Glomerular visceral epithelial cell (primary cell): ENCODE results near the gene EFCAB6.

Source experiments
- DNase-seq: peaks from one replicate; pipeline ENCODE4 v3.0.0-alpha.2; 2016; ENCODE audit errors: extremely low spot score

EFCAB6 gene

DNA sequence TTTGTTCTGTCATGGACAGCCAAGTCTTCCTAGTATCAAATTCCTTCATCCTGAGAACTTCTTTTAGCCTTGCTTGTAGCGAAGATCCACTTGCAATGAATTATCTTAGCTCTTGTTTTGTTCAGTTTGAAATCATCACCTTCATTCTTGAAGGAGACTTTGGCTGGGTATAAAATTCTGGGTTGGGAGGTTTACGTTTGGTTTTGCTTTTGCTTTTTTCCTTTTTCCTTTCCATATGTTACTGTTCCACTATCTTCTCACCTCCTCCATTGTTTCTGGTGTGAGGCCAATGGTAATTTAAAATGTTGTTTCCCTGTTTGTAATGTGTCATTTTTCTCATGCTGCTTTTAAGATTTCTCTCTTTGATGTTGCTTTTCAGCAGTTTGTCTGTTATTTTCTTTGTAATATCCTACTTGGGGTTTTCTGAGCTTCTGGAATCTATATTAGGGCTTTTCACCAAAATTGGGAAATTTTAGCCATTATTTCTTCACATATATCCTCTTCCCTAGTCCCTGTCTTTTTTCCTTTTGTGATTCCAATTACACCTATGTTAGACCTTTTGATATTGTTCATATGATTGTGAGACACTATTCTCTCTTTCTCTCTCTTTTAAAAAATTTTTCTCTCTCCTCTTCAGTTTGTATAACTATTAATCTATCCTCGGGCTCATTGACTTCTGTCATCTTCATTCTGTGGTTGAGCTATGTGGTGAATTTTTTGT is 172.7 kb downstream of the EFCAB6 start:
- DNase-seq, result no peak

DNA sequence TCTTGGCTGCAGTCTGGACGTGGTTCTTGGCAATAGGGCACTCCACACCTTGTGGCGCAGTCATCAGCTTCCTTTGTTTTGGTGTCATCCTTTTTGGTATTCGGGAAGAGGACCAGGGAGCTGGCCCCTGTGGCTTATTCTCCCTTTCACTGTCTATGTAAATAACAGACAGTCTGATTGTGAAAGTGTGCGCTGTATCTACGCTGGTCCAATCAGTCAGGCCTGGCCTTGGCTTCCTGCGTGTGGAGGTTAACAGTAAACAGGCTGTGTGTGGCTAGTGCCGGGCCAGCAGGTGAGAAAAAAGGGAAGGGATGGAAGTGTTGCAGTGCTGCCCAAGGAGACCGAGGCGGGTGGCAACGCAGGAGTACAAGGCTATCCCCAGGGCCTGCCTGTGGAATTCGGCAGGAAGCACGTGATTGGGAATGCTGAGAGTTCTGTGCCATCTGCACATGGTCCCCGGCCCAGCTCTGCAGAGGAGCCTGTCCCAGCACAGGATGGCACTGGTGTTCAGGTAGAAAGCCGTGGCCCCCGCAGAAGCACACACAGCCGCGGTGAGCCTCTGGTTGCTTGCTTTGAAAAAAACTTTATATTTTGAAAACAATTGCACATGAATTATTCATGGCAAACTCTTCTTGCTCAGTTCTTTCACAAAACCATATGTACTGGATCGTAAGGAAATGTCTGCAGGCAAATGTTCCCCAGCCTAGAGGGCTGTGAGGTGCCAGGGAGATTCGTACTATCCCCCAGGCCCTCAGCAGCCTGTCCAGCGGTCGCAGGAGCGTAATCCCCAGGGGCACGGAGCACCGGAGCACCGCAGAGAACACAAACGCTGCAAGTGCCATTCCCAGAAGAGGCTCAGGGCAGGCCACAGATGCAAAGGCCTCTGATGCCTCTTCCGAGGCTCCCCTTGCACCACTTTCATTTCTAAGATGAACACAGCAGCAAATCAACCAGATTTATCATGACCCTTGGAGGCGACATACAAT is 174.5 kb downstream of the EFCAB6 start:
- no peak for DNase-seq

DNA sequence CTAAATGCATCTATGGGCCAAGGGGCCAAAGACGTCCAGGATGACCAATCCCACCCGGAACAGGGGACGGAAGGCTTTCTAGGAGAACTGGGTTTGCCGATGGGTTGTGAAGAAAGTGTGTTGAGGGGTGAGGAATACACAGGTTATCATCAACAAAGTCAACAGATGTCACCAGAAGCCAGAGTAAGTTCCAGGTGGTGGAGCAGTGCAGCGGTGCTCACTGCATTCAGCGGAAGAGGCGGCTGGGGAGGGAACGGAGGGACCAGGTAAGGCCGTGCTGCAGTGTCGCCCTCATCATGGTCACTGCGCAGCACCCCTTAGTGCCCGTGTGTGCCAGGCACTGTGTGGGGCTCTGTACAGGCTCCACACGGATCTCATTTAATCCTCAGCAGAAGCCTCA is 176.0 kb downstream of the EFCAB6 start:
- DNase-seq, result no peak

DNA sequence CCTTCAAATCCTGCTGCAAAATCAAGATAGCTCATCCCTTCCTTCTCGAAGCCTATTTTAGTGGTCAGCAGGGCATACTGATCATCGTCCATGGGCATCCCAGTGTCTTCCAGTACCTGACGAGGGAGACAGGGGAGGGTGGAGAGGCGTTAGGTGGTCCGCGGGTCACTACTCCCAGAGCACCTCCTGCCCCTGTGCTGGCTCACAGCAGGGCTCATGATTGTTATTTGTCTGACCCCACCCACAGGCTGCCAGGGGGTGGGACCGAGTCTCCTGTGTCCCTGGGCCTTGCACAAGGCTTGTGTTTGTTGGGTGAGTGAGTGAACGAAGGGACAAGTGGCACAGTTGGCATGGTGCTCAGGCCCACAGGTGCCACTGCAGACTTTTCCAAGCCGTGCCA is 177.0 kb downstream of the EFCAB6 start:
- DNase-seq, result no peak

DNA sequence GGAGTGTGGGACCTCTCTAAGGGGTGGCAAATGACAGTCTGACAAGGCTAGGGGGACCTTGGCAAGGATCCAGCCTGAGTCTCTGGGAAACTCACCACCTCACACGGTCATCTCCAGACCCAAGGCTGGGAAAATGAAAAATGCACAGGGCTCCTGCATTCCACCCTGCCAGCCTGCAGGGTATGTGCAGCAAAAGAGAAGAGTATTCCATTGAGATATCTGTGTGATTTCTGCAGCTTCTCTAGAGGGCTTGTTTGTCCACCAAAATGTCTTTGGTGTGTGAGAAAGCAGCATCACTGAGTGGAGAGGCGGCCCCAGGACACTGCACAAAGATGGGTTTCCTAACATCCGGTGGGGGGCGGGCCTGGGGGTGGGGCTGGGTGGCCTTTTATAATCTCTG is 177.8 kb downstream of the EFCAB6 start:
- no peak for DNase-seq

DNA sequence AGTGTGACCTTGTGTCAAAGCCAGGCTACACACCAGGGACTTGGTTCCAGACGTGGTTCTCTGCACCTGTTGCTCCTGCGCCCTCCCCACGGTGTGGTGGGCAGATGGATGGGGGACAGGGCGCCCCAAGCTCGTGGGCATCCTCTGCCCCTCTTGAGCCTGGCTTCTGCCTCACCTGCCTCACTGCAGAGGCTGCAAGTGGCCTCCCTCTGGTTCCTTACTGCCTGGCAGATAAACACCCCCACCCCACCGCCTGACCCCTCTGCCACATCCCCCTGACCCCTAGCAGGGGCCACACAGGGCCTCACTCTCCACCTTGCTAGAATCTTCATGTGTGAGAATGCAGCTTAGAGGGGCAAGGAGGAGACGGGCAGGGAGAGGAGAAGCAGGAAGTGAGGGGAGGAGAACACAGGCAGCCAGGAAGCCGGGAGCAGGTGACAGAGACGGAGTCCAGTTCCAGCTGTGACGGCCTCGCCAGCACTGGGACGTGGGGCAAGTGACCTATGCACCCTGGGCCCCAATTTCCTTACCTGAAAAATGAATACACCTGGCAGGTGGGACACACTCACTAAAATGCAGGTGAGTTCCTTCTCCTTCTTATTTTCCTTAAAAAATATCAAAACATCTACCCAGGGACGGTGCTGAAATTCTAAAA is 178.3 kb downstream of the EFCAB6 start:
- DNase-seq, result no peak

DNA sequence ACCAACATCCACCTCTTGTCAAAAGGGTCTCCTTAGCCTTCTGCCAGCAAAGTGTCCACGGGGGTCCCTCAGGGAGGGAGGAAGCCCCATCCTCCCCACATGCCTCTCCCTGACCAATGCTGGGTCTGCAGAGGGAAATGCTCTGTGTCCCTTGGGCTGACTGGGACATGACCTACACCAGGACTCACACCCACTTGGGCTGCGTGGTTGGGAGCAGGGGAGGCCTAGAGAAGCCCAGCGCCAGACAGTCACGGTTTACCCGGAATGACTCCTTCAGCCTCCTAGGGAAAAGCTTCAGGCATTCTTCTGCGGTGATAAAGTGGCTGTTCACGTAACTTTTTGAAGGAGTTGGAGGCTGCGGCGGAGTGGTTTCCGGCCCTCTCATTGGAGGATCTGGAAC is 180.3 kb downstream of the EFCAB6 start:
- DNase-seq, result no peak

DNA sequence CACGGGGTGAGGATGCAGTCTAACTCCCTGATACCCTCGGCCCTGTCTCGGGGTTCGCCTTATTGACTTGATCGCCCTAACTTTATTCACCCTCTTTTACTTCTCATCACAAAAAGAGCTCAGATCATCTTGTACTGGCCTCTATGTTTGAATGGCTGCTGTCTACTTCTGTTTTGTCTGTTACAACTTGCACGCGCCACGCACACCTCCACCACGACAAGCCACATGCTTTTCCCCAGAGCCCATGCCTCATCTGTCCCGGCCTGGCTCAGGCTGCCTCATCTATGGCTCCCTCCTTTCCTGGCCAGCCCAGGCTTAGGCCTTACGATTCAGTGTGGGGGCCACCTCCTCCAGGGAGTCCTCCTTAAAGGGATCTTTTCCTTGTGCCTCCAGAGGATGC is 180.9 kb downstream of the EFCAB6 start:
- no peak for DNase-seq

DNA sequence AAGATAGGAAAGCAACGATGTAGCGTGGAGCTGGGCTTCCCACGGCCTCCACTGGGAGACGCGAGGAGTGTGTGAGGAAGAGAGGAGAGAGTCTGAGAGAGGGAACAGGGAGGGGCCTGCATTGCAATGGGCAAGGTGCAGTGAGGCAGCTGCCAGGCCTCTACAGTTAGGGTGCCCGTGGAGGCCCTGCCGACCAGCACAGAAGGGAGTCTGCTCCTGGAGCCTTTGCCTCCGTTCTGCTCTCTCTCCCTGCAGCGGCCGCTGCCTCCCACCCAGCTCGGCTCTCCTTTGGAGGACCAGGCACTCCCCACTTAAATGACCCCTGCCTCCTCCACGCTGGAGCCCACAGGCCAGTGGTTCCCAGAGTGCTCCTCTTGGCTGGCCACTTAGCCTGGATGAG is 181.7 kb downstream of the EFCAB6 start:
- no peak for DNase-seq

DNA sequence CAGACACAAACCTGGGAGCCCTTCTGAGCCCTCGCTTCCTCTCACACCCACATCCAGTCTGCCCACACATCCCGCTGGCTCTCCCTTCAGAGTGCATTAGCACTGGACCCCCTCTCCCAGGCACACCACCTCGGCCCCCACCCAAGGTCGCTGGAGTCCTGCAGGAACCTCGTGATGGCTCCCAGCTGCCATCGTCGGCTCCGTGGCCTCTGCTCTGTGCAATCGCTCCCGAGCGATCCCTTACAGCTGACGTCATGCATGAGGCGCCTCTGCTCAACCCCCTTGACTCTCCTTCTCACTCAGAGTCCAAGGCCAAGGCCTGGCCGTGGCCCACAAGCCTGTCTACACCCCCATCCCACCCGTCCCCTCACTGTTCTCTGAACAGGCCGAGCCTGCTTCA is 183.9 kb downstream of the EFCAB6 start:
- no peak for DNase-seq

DNA sequence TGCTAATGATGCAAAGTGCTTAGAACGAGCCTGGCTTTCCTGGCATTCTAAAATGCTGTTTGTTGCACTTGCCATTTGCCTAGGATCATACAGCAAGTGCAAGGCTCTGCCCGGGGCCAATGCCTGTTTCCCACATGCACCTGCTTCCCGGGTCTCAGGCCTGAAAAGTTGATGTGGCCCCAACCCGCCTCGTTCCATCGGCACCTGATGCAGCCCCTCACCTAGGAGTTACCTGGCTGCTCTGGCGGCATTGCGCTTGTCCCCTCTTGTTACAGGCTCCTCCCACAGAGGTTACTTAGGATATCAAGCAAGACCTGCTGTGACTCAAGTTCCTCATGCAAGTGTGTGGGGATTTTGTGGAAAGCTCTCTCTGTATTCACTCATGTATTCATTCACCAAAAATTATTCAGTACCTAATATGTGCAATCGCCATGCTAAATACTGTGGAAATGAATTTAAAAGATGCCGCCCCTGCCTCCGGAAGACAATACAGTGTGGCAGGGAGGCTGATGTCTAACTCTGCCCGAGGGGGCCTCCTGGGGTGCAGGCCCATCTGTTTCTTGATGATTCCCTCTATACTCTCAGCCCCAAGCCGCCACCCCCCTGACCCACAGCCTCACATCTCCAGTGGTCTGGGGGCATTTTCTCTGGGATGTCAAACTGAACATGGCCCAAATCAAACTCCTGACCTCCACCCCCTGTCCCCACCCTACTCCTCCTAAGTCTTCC is 184.5 kb downstream of the EFCAB6 start:
- DNase-seq, result no peak

DNA sequence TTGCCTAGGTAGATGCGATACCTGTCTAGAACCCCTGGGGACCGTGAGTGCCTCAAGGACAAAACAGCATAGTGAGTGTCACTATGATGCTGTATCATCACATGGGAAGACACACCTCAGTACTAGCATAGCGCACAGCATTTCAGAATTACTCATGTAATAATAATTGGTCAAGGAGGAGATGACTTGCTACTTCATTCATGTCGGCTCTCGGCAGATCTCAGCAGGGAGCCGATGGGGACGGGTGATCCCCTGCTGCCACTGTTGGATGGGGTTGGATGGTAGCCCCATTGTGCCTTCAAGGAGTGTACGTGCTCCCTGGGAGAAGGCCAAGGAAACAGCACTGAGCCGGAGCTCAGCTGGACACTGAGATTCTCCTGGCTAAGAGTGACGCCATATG is 186.9 kb downstream of the EFCAB6 start:
- DNase-seq, result no peak

DNA sequence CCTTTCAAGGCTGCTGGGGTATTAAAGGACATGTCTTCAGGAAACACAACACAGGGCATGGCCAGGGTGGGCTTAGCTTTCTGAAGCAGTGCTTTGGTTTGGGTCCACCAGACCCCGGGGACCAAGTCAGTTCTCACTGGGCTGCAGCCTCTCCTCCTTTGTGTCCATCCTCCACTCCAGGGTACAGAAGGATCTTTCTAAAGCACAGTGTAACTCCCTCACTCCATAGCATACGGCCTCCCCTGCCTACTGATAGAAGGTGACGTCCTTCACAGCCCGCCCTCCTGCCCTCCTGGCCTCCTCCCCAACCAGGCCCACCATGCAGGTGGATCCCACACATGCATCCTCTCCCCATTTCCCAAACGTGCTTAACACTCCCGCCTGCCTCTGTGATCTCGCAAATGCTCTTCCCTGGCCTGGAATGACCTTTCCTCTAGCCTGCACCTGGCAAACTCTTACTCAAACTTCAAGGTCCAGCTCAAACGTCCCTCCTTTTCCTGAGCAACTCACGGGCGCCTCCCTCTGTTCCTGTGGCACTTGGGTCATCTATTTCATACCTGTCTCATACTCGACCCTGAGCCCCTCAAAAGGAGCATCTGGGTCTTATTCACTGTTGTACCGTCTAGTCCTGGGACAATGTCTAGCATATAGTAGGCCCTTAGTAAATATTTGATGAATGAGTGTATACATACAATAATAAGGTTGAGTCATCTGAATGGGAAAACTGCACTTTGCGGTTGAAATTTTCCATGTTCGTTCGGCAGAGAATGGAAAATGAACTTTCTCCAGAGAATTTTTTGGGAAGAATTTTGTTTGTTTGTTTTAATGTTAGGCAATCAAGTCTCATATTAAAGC is 187.7 kb downstream of the EFCAB6 start:
- DNase-seq, result no peak

DNA sequence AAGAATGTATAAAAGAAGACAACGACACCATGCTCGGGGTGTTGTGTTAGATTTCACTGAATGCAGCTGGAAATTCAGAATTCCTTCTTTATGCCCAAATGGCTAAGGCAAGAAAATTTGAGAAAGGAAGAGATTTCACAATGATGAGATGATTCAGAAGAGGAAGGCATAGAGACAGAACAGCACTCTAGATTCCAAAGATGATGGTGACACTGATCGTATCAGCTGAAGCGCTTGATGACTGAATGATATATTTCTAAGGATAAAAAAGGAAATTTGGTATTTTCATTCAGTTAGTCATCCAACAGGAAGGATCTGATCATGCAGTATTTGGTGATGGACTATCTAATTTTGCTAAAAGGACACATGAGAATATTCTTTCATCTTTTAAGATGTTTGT is 189.2 kb downstream of the EFCAB6 start:
- DNase-seq, result no peak

DNA sequence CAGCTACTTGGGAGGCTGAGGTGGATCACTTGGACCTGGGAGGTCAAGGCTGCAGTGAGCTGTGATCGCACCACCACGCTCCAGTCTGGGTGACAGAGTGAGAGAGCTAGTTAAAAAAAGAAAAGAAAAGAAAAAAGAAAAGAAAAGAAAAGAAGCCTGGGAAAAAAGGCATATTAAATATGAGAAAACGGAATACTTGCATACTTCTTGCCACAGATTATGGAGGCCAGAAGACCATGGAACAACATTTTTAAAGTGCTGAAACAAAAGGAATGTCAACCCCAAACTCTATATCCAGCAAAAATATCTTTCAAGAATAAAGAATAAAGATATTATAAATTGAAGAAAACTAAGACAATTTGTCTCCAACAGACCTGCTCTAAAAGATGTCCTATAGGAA is 191.9 kb downstream of the EFCAB6 start:
- no peak for DNase-seq

DNA sequence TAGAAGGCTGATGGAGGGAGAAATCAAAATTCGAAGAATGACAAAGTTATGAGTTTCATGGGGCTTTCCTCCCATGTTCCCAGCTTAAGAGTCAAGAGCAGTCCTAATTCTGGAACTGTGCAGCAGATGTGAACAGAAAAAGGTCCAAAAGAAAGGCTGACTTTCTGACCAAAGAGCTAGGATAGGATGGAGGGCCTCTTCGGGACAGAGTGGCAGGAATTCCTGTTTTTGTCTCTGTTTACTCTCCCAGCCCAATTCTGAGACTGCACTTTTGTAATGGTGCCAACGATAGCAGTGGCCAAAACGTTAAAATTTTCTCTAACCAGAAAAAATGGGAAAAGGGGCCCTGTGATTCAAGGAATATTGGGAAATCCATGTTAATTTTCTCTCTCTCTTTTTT is 193.6 kb downstream of the EFCAB6 start:
- DNase-seq, result no peak

DNA sequence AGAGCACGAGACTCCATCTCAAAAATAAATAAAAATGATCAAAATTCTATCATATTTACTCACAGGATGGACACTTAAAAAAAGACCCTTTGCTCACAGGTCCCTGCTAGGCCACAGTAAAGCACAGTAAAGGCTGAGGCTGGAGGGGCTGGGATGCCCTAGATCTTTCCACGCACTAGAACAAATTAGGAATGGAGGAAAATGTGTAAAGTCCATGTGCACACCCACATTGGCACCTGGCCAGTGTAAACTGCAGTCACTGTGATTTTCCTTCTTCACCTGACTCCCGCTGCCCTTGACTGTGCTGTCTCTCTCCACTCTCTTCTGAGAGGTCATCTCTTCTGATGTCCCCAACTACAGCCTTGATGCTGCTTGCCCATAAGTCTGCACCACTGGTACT is 195.5 kb downstream of the EFCAB6 start:
- no peak for DNase-seq

DNA sequence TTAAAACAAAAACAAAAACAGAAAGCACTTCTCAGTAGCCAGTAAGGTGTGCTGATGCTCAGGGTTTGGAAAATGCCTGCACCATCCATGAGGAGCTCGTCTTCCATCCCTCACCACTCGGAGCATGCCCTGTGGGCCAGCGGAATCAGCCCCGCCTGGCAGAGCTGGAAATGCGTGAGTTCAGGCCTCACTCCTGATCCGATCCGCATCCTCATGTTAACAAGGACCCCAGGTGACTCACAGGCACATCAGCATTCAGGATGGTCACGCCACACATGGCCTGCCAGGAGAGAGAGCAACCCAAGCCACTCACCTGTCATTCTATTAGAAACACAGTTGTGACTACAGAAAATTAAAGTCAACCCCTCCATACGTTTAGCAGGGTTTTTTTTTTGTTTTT is 211.8 kb downstream of the EFCAB6 start:
- no peak for DNase-seq

DNA sequence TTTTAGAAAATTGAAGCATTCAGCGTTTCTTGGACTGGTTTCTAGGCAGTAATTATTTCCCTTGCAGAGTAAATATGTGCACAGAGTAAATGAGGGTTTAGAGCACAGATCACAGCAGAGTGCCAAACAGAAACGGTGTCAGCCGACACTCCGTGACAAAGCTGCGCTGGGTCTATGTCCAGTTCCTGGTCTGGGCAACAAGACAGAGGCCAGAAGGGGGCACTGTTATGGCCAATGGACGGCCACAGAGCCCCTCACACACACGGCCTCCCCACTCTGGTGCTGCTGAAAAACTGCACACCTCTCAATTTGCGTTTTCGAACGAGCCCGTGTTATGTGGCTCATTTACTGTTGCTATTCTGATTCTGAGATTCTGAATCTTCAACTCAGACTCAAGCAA is 219.6 kb downstream of the EFCAB6 start:
- no peak for DNase-seq

DNA sequence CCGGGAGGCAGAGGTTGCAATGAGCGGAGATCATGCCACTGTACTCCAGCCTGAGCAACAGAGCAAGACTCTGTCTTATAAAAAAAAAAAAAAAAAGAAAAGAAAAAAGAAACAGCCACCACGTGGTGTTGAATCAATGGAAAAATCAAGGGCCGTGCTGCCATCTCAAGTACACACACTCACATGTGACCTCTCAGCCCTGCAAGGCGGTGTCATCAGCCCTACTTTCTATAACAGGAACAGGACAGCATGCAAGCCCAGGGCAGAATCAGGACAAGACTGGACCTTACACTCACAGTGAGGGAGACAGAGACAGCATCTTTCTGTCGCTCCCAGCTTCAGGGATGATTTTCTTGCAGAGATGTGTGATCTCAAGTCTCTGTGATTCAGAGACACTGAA is 220.7 kb downstream of the EFCAB6 start:
- no peak for DNase-seq

DNA sequence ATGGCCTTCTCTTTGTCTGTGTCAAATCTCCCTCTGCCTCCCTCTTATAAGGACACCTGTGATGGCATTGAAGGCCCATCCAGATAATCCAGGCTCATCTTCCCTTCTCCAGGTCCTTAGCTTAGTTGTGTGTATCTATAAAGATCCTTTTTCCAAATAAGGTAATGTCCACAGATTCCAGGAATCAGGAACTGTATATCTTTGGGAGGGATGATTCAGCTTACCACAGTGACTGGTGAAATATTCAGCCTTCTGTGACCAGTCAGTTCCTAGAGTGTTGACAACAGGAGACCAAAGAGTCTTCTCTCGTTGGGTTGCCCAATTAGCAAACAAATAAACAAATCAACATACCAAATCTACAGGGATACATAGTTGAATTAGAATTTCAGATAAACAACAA is 224.5 kb downstream of the EFCAB6 start:
- DNase-seq, result peak; percentile 1
